ENCODE results near the gene MYL9.

The MYL9 gene

GRCh38 chr20:36574366-36575135 lies 33.2 kb downstream of the MYL9 start:
- no peak for TF ChIP-seq CTCF (IDR thresholded peaks at IDR 0.05)

GRCh38 chr20:36576081-36576445 lies 34.7 kb downstream of the MYL9 start:
- no peak for TF ChIP-seq CTCF (IDR thresholded peaks at IDR 0.05)

- no peak for TF ChIP-seq CTCF (IDR thresholded peaks at IDR 0.05)
These were observed 37.2 kb downstream of the MYL9 start for GRCh38 chr20:36578356-36579041.

GRCh38 chr20:36579996-36580545 lies 38.8 kb downstream of the MYL9 start:
- TF ChIP-seq CTCF (IDR thresholded peaks at IDR 0.05), result no peak

GRCh38 chr20:36582322-36582721 lies 41.0 kb downstream of the MYL9 start:
- TF ChIP-seq CTCF (IDR thresholded peaks at IDR 0.05), result no peak

GRCh38 chr20:36582821-36583220 lies 41.5 kb downstream of the MYL9 start:
- no peak for TF ChIP-seq CTCF (IDR thresholded peaks at IDR 0.05)

GRCh38 chr20:36584018-36584481 lies 42.7 kb downstream of the MYL9 start:
- no peak for TF ChIP-seq CTCF (IDR thresholded peaks at IDR 0.05)

All from LNCAP (cell line).